Measurements from ENCODE around the gene OR2T34. TPM values are rescaled to one million over a fixed set of nuclear protein-coding genes. Genes with fewer than 3 reads are reported as not detected.

Gene OR2T34
- total RNA-seq, 1 donor from 2014 or later, result not detected

DNA sequence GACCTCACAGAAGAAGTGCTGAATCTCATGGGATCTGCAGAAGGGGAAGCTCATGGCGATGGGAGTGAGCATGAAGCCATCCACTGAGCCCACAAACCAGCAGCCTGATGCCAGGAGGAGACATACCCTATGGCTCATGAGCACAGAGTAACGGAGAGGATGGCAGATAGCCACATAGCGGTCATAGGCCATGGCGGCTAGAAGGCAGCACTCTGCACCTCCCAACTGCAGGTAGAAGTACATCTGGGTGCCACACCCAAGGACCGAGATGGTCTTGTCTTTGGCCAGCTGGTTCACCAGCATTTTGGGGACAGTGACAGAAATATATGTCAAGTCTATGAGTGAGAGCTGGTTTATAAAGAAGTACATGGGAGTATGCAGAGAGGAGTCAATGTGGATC, 18.7 kb upstream of the OR2T34 start:
- TF ChIP-seq, protein P1, sequence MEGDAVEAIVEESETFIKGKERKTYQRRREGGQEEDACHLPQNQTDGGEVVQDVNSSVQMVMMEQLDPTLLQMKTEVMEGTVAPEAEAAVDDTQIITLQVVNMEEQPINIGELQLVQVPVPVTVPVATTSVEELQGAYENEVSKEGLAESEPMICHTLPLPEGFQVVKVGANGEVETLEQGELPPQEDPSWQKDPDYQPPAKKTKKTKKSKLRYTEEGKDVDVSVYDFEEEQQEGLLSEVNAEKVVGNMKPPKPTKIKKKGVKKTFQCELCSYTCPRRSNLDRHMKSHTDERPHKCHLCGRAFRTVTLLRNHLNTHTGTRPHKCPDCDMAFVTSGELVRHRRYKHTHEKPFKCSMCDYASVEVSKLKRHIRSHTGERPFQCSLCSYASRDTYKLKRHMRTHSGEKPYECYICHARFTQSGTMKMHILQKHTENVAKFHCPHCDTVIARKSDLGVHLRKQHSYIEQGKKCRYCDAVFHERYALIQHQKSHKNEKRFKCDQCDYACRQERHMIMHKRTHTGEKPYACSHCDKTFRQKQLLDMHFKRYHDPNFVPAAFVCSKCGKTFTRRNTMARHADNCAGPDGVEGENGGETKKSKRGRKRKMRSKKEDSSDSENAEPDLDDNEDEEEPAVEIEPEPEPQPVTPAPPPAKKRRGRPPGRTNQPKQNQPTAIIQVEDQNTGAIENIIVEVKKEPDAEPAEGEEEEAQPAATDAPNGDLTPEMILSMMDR (IDR thresholded peaks at IDR 0.05; ENCODE audit: unreplicated experiment), result no peak
- no peak for DNase-seq (ENCODE audit: low spot score, unreplicated experiment)
- Mint-ChIP-seq H3K27me3 (no peaks in the 10 kb centered on the region), H3K4me3 (ENCODE audit: low read depth) (no peak overlapping the region), H3K36me3 (ENCODE audit: insufficient read depth) (peaks cover 2% of the 10 kb centered on the region), H3K9me3 (ENCODE audit: low read depth) (peaks cover 55% of the 10 kb centered on the region), H3K27ac (no peak overlapping the region), H3K4me1 (ENCODE audit: low read depth) (no peaks in the 10 kb centered on the region)

- Mint-ChIP-seq H3K36me3 (ENCODE audit: insufficient read depth) (peaks cover 2% of the 10 kb centered on the region), H3K27me3 (no peaks in the 10 kb centered on the region), H3K4me3 (ENCODE audit: low read depth) (no peak overlapping the region), H3K4me1 (ENCODE audit: low read depth) (no peaks in the 10 kb centered on the region), H3K9me3 (ENCODE audit: low read depth) (peaks cover 60% of the 10 kb centered on the region), H3K27ac (no peak overlapping the region)
- no peak for DNase-seq (ENCODE audit: low spot score, unreplicated experiment)
- TF ChIP-seq, protein P1 (IDR thresholded peaks at IDR 0.05; ENCODE audit: unreplicated experiment), result no peak
These were observed 18.1 kb upstream of the OR2T34 start for GRCh38 chr1:248592655-248593054.

GRCh38 chr1:248590055-248590454, 15.5 kb upstream of the OR2T34 start:
- TF ChIP-seq, protein P1 (IDR thresholded peaks at IDR 0.05; ENCODE audit: unreplicated experiment), result no peak
- Mint-ChIP-seq H3K4me3 (ENCODE audit: low read depth) (no peak overlapping the region), H3K27me3 (no peaks in the 10 kb centered on the region), H3K9me3 (ENCODE audit: low read depth) (peaks cover 64% of the 10 kb centered on the region), H3K4me1 (ENCODE audit: low read depth) (no peaks in the 10 kb centered on the region), H3K36me3 (ENCODE audit: insufficient read depth) (peaks cover 2% of the 10 kb centered on the region), H3K27ac (no peak overlapping the region)
- no peak for DNase-seq (ENCODE audit: low spot score, unreplicated experiment)

DNA sequence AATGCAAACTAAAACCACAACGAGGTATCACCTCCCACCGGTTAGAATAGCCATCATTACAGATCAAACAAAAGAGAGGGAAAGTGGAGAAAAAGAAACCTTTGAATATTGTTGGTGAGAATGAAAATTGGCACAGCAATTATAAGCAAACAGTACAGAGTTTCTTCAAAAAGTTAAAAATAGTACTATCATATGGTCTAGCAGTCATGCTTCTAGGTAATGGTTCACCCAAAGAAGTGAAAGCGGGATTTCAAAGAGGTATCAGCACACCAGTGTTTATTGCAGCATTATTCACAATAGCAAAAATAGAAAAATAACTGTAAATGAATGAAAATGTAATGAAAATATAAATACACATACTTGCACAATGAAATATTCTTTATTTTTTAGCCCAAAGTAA, 14.8 kb upstream of the OR2T34 start:
- no peaks in the 10 kb centered on the region for H3K27me3 Mint-ChIP-seq
- no peaks in the 10 kb centered on the region for H3K4me1 Mint-ChIP-seq (ENCODE audit: low read depth)
- TF ChIP-seq, protein P1 (IDR thresholded peaks at IDR 0.05; ENCODE audit: unreplicated experiment), result no peak
- no peak overlapping the region for H3K27ac Mint-ChIP-seq
- peaks cover 63% of the 10 kb centered on the region for H3K9me3 Mint-ChIP-seq (ENCODE audit: low read depth)
- no peak overlapping the region for H3K4me3 Mint-ChIP-seq (ENCODE audit: low read depth)
- peaks cover 3% of the 10 kb centered on the region for H3K36me3 Mint-ChIP-seq (ENCODE audit: insufficient read depth)
- DNase-seq (ENCODE audit: low spot score, unreplicated experiment), result no peak

DNA sequence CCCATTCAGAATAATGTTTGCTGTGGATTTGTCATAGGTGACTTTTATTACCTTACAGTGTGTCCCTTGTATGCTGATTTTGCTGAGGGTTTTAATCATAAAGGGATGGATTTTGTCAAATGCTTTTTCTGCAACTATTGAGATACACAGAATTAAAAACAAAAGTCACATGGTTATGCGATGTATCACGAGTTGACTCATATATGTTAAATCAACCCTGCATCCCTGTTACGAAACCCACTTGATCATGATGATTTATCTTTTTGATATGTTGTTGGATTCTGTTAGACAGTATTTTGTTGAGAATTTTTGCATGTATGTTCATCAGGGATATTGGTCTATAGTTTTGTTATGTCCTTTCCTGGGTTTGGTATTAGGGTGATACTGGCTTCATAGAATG, 10.7 kb upstream of the OR2T34 start:
- TF ChIP-seq, protein P1 (IDR thresholded peaks at IDR 0.05; ENCODE audit: unreplicated experiment), result no peak
- Mint-ChIP-seq H3K4me3 (ENCODE audit: low read depth) (no peak overlapping the region), H3K36me3 (ENCODE audit: insufficient read depth) (peaks cover 3% of the 10 kb centered on the region), H3K9me3 (ENCODE audit: low read depth) (peaks cover 55% of the 10 kb centered on the region), H3K4me1 (ENCODE audit: low read depth) (no peaks in the 10 kb centered on the region), H3K27me3 (no peaks in the 10 kb centered on the region), H3K27ac (no peak overlapping the region)
- no peak for DNase-seq (ENCODE audit: low spot score, unreplicated experiment)

All from progenitor cell of endocrine pancreas (in vitro differentiated cells).